NCI-H2107 (cell line): ENCODE data around the gene C5orf24.
A peak's percentile ranks its signal among the peaks of the same experiment; 100 is the strongest.
"Not testable (repeated sequence)": the region's sequence is repeated elsewhere in the genome, so short reads cannot be mapped to it uniquely, and the experiment has no call there.

Source experiments
- DNase-seq: peaks from one replicate; lab custom pipeline; 2025; lab: John Stamatoyannopoulos, UW

Gene C5orf24

DNA sequence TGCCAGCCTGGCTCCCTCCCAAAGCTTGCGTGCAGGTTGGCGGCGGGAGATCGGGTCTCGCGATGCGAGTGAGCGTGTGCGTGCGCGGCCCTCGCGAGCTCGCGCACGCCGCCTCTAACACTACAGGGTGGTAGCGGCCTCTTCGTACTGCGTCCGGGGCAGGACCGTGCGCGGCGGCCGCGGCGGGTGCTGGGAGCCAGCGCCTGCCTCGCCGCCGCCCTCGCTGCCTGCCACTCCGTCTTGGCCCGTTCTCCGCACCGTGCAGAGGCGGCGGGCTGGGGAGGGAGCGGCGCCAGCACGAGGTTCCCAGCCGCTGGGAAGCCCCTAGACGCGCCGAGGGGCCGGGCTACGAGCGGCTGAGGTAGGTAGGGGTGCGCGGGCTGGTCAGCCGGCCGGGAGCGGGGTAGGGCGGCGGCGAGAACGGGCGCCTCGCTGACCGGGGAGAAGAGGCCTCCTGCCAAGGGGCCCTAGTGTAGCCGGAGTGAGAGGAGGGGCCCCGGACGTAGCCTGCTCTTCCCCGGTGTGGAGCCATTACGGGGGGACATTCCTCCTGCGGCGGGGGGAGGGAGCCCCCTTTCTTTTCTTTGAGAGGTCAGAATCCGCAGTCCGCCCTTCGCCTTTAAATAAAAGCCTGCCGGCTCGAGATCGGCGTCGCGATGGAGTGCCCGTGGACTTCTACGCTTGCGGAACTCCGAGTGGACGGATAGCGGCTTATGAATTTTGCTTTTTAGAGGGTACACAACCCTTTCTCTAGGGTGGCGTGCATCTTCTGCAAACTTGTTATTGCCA is at the start of gene C5orf24:
Gene C5orf24, plus strand, starts transcription at position 117 of the 789 bp plus-strand sequence. CDS start 8,933 bp downstream, outside the sequence.
- DNase-seq: peak; percentile 67

DNA sequence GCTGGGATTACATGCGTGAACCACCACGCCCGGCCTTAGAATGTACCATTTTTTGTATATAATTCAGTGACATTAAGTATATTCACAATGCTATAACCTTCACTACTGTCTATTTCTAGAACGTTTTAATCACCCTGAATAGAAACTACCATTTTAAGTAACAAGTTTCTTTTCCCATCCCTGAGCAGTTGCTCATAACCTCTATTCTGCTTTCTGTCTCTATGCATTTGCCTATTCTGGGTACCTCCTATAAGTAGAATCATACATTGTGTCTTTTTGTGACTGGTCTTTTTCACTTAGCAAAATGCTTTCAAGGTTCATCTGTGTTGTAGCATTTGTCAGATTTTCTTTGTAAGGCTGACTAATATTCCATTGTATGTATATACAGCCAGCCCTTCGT is 47.3 kb upstream of the C5orf24 start:
- DNase-seq: no peak

DNA sequence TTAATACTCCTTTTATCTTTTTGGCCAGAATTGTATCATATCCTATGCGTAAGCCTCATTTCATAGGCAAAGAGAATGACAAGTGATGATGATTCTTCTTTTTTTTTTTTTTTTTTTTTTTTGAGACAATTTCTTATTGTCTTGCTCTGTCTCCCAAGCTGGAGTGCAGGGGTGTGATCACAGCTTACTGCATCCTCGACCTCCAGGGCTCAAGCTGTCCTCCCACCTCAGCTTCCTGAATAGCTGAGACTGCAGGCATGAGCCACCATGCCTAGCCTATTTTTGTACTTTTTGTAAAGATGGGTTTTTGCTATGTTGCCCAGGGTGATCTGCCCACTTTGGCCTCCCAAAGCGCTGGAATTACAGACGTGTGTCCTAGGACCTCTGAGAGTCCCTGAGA is 41.9 kb upstream of the C5orf24 start:
- no peak for DNase-seq

DNA sequence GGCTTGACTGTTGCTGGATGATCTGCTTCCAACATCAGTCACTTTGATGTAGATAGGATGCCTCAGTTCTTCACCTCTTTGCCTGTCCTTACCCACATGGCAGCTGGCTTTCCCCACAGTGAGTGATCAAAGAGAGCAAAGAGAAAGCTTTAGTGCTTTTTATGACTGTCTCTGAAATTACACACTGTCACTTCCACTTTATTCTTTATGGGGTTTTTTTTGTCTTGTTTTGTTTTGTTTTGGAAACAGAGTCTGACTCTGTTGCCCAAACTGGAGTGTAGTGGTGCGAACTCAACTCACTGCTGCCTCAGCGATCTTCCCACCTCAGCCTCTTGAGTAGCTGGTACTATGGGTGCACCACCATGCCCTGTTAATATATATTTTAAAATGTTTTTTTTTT is 32.4 kb upstream of the C5orf24 start:
- DNase-seq: no peak

DNA sequence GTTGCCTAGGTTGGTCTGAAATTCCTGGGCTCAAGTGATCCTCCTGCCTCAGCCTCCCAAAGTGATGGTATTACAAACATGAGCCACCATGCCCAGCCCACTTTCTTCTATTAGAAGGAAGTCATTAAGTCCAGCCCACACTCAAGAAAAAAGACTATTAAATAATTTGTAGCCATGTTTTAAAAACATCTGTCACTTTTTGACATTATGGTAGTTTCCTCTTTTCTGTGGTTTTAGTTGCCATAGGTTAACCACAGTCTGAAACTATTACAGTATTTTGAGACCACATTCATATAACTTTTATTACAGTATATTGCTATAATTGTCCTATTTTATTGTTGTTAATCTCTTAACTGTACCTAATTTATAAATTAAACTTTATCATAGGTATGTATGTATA is 31.9 kb upstream of the C5orf24 start:
- no peak for DNase-seq

DNA sequence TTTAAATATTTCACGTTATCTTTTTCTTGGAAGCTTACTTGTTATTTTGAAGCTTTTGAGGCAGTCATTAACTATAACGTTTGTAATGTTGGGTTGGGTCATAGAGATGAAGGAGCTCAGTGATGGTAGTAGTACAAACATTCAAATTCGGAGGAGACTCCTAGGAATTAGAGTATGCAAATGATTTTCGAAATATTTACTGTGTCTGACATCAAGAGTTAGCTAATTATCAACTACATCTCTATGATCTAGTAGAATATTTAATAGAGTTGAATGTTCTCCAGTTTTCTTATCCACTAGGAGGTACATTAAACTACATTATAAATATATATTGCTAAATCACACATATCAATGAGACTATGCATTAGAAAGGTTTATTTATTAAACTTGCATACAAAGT is 28.8 kb upstream of the C5orf24 start:
- no peak for DNase-seq

DNA sequence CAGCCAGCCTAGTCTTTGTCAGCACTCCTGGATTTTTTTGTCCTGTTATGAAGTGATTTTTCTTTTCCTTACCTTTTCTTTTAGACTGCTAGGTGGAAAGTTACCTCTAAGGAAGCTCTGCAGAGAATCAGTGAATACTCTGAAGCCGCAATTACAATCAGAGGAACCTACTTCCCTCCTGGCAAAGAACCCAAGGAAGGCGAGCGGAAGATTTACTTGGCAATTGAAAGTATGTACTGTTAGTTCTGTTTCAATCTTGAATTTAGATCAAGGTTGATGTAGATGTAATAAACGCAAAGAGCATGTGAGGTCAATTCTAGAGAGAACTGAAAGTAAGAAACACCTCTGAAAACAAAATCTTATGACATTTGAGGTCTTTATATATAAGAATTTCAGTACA is 27.0 kb upstream of the C5orf24 start:
- DNase-seq: no peak

DNA sequence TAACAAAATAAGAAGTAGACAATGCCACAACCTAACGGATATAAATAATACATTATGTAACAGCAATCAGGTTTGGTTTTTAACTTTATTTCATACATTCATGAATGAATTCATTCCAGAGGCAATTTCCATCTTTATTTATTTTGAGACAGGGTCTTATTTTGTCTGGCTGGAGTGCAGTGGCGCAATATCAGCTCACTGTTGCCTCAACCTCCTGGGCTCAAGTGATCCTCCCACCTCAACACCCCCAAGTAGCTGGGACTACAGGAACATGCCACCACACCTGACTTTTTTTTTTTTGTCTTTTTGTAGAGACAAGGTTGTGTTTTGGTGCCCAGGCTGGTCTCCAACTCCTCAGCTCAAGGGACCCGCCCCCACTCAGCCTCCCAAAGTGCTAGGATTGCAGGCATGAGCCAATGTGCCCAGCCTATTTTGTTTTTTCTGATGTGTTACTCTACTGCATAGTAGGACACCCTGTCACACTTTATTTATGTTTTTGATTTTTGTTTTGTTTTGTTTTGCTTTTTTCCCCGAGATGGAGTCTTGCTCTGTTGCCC is 26.3 kb upstream of the C5orf24 start:
- DNase-seq: no peak

DNA sequence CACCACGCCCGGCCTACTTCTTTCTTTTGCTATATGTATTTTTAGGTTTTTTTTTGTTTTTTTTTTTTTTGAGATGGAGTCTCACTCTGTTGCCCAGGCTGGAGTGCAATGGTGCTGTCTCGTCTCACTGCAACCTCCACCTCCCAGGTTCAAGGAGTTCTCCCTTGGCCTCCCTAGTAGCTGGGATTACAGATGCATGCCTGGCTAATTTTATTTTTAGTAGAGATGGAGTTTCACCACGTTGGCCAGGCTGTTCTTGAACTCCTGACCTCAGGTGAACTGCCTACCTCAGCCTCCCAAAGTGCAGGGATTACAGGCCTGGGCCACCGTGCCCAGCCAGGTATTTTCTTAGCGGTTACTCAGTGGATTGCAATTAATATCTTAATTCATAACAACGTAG is 23.9 kb upstream of the C5orf24 start:
- no peak for DNase-seq

DNA sequence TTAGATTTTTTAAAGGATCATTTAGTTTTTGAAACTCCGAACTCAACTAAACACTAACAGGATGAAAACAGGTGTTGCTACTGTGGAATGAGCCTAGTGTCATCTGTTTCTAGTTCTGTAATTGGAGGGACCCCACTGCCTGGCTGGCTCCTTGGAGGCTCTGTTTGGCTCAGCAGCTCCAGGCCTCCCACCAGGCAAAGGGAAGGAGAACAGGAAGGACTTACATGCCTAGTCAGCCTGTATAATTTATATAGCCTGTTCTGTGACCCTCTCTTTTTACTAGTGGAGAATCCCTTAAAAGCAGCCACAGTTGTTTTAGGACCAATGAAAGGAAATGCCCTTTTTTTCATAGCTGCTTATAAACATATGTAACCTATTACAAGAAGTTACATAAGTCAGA is 21.1 kb upstream of the C5orf24 start:
- DNase-seq: no peak

DNA sequence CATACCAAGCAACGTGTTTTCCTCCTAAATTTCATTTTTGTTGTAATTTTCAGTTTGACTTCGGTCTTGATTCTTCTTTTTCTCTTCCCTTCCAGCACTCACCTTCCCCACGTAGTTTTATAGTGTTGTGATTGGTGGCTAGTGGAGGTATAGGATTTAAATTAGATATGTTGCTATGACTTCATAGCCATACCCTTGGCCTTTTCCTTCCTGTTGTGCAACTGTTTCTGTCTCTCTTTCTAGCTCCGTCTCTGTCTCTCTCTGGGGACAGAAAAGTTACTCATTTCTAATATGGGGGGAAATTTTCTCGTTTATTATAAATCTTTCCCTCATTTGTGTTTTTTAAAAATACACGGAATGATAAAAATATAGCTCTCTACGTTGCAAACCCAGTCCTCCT is 20.6 kb upstream of the C5orf24 start:
- DNase-seq: no peak

DNA sequence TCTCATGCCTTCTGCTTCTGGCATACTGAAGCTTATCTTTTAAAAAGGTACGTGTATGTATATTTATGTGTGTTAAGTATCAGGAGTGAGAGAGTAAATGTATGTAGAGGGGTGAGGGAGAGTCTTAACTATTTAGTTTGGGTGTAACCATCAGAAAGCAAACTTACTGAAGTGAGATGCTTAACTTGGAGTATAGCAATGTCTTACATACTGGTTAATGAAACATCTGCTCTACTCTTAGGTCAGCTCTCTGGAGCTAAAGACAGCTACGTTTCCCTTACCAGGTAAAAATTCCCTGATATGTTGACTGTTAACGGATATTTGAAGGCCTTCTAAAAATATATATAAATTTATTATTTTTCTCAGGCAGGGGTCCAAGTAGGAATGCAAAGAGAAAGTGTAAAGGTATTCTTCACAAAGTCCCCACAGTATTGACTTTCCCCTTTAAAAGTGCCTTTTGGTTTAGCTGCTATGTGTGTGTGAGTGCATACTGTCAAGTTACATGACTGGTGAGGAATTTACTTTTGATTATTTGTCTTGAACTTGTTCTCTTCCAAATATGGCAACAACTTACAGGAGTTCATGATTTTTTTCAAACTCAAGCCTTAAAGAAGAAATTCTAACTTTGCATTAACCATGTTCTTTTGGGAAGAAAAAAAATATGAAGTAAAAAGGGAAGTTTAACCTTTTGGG is 12.3 kb upstream of the C5orf24 start:
- no peak for DNase-seq

DNA sequence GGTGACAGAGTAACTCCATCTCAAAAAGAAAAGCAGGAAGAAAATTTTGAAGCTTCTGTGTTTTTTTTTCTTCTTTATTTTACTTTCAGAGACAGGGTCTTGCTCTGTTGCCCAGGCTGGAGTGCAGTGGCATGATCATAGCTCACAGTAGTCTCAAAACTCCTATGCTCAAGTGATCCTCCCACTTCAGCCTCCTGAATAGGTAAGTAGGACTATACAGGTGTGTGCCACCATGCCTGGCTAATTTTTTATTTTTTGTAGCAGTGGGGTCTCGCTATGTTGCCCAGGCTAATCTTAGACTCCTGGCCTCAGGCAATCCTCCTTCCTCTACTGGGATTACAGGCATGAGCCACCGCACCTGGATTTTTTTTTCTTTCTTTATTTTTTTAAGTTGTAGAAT is 10.1 kb upstream of the C5orf24 start:
- no peak for DNase-seq

DNA sequence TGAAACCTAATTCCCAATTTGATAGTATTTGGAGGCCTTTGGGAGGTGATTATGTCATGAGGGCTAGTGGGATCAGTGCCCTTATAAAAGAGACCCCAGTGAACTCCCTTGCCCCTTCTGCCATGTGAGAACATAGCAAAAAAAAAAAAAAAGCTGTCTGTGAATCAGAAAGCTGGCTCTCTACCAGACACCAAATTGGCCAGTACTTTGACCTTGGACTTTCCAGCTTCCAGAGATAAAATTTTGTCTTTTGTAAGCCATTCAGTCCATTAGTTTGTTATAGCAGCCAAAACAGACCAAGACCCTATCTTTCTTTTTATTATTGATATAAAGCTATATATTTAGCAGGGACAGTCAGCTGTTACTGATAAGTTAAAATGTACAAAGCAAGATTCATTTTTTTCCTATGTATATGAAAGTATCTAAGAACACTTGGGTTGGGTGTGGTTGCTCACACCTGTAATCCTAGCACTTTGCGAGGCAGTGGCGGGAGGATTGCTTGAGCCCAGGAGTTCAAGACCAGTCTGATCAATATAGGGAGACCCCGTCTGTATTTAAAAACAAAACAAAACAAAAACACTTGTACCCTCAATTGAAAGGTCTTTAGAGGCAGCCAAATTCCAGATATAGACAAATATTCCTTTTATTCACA is 8.1 kb upstream of the C5orf24 start:
- no peak for DNase-seq

DNA sequence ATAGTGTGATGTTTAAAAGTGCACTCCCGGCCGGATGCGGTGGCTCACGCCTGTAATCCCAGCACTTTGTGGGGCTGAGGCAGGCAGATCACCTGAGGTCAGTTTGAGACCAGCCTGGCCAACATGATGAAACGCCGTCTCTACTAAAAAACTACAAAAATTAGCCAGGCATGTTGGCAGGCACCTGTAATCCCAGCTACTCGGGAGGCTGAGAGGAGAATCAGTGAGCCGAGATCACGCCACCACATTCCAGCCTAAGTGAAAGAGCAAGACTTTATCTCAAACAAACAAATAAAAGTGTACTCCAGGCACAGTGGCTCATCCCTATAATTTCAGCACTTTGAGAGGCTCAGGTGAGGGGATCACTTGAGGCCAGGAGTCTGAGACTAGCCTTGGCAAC is 7.4 kb upstream of the C5orf24 start:
- DNase-seq: not testable (repeated sequence)

DNA sequence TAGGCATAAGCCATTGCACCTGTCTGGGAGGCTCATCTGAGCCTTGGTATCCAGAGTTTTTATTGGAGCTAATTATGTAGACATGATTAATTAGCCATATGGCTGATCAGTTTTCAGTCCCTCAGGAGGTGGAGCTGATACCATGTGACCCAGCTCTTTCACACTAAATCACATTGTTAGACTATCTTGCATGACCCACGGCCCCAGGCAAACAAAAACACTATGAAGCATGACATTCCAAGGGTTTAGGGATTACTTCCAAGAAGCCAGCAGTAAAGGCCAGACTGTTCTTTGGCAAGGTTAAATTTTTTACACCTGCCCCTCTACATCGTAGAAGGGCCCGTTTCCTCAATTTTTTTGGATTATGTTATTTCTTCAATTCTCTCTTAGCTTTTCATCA is 5.0 kb upstream of the C5orf24 start:
- no peak for DNase-seq

DNA sequence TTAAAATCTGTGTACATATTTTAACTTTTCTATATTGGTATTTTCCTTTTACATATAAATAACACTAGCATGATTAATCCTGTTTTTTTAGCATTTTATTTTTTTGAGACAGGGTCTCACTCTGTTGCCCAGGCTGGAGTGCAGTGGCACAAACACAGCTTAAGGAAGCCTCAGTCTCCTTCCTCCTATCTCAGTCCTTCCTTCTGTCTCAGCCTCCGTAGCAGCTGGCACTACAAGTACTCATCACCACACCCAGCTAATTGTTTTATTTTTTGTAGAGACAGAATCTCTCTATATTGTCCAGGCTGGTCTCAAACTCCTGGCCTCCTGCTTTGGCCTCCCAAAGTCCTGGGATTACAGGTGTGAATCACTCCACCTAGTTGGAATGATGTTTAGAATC is 1.5 kb upstream of the C5orf24 start:
- no peak for DNase-seq

DNA sequence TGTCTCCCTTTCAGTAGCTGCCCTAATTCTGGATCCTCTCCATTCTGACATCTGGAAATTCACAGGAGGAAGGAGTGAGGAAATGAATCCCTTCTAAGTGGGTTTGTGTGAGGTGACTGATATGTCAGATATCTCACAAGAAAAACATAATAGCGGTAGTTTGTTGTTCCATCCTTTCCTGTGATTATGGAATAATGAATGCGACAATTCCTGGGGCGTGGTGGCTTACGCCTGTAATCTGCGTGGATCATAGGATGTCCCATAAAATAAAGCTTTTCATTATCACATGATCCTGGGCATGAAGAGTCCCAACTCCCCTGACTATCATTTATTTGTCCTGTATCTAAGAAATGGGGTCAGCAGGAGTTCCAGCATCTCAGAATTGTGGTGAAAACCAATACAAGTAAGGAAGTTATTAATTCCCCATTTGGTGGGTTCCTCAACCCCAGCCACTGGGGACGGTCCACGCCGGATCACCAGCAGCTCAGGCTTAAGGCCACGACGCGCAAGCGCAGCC is 375 bp upstream of the C5orf24 start:
- DNase-seq: no peak

DNA sequence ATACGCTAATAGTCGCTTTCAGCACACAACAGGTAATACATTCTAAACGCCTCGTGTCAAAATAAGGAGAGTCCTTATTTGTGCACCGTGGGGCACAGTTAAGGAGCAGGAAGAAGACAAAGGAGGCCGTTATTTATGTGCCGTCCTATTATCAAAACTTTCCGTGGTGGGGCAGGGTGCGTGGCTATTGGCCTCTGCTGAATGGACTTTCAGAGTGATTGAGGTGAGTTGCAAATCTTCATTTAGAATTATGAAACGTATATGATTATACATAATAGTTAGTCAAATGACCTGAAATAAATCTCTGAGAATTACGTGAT is 833 bp downstream of the C5orf24 start:
- DNase-seq: no peak

DNA sequence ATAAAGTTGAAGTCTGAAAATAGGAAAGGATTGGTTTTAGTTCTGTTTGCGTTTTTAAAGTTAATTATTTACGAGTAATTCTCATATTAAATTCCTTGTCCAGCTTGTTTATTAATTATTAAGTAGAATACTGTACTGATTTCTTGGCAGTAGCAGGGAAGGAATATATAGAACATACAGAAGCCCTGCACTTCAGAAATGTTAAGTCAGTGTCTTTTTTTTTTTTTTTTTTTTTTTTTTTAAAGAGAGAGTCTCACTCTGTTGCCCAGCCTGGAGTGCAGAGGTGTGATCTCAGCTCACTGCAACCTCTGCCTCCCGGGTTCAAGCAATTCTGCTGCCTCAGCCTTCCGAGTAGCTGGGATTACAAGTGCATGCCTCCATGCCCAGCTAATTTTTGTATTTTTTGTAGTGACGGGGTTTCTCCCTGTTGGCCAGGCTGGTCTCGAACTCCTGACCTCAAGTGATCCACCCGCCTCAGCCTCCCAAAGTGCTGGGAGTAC is 3.7 kb downstream of the C5orf24 start:
- DNase-seq: not testable (repeated sequence)

DNA sequence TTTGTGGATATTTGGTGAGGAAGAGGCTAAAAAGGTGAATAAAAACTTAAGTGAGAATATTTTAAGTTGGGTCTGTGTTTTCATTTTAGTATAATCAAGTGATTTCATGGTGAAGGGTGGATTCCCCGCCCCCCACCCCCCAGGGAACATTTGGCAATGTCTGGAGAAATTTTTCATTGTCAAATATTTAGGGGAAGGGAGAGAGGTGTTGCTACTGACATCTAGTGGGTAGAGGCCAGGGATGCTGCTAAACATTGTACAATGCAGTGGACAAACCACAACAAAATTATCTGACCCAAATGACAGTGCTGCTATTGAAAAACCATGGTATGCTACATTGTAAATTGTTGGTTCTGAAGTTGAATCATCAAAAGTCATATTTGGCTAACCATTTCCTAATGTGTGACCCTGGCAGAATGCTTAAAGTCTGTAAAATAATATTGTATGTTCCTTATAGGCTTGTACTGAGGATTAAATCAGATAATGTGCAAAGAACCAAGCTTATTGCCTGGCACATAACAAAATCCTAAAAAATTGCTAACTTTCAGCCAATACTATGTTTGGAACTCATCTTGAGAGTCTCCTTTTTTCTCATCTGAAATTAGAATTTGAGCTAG is 5.6 kb downstream of the C5orf24 start:
- no peak for DNase-seq

DNA sequence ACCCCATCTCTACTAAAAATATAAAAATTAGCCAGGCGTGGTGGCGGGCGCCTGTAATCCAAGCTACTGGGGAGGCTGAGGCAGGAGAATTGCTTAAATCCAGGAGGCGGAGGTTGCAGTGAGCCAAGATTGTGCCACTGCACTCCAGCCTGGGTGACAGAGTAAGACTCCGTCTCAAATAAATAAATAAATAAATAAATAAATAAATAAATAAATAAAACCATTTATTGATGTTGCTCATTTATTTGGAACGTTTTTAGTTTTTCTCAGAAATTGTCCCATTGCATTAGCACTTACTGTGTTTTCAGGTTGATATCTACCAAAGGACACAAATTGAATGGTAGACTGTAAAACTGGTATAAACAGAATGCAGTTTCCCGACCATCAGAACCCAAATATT is 10.7 kb downstream of the C5orf24 start:
- DNase-seq: not testable (repeated sequence)
